ENCODE measurements around the gene SERPINE2. TPM values are rescaled to one million over a fixed set of nuclear protein-coding genes. Genes with fewer than 3 reads are reported as not detected.

Gene SERPINE2
- total RNA-seq, 1 experiment from 2014 or later: 3.8 TPM

DNA sequence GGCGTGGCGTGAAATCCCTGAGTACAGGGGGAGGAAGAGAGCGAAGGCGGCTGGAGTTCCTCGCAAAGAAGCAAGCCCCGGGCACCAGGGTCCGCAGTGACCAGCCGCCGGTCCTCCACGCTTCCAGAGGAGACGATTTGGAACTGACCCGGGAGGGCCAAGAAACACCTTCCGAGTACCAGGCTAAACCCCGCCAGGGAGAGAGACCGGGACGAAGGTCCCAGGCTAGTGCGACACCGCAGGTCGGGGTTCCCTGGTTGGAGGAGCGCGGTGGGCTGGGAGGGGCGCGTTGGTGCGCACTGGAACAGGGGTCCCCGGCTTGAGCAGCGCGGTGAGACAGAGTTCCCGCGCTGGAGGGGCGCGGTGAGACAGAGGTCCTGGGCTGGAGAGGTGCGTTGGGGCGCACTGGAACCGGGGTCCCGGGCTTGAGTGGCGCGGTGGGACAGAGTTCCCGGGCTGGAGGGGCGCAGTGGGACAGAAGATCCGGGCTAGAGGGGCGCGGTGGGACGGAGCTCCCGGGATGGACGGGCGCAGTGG, 94.9 kb downstream of the SERPINE2 start:
- Mint-ChIP-seq H3K4me3 (ENCODE audit: unreplicated experiment) (peak overlapping the region; percentile 97), H3K27me3 (ENCODE audit: insufficient read depth, unreplicated experiment) (no peaks in the 10 kb centered on the region), H3K36me3 (ENCODE audit: insufficient read depth, unreplicated experiment) (peaks cover 33% of the 10 kb centered on the region), H3K27ac (ENCODE audit: unreplicated experiment) (peak overlapping the region; percentile 94), H3K4me1 (ENCODE audit: low read depth, unreplicated experiment) (peaks cover 39% of the 10 kb centered on the region), H3K9me3 (ENCODE audit: unreplicated experiment) (no peaks in the 10 kb centered on the region)
- Histone ChIP-seq H3K9me3 (no peaks in the 10 kb centered on the region), H3K4me3 (ENCODE audit: low read depth, low read length) (peak overlapping the region; percentile 96), H3K4me1 (peaks cover 25% of the 10 kb centered on the region), H3K36me3 (ENCODE audit: control insufficient read depth, insufficient read depth, low read length) (no peaks in the 10 kb centered on the region), H3K27me3 (replicated peaks; ENCODE audit: control insufficient read depth, insufficient read depth, low read length) (no peaks in the 10 kb centered on the region)
- POLR2A ChIA-PET: no interaction called here
- intact Hi-C loops (cut with micrococcal nuclease; ENCODE audit: unreplicated experiment): no loop called here
- no TSS peak for BruUV-seq (replicated peaks)
- DNase-seq: peak; percentile 62 to 67
- TF ChIP-seq, protein P1, sequence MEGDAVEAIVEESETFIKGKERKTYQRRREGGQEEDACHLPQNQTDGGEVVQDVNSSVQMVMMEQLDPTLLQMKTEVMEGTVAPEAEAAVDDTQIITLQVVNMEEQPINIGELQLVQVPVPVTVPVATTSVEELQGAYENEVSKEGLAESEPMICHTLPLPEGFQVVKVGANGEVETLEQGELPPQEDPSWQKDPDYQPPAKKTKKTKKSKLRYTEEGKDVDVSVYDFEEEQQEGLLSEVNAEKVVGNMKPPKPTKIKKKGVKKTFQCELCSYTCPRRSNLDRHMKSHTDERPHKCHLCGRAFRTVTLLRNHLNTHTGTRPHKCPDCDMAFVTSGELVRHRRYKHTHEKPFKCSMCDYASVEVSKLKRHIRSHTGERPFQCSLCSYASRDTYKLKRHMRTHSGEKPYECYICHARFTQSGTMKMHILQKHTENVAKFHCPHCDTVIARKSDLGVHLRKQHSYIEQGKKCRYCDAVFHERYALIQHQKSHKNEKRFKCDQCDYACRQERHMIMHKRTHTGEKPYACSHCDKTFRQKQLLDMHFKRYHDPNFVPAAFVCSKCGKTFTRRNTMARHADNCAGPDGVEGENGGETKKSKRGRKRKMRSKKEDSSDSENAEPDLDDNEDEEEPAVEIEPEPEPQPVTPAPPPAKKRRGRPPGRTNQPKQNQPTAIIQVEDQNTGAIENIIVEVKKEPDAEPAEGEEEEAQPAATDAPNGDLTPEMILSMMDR (IDR thresholded peaks at IDR 0.05; ENCODE audit: insufficient read depth in 1 of 2, low read depth in 1 of 2, low read length in 1 of 2, severe bottlenecking in 1 of 2, unreplicated experiment in 1 of 2): no peak
- CTCF ChIA-PET: interaction anchor here (1.2 to 1.3 kb wide), 2 partner anchors 8 to 42 kb away, joined by 3 to 4 read pairs; no protein-coding TSS in a partner anchor

DNA sequence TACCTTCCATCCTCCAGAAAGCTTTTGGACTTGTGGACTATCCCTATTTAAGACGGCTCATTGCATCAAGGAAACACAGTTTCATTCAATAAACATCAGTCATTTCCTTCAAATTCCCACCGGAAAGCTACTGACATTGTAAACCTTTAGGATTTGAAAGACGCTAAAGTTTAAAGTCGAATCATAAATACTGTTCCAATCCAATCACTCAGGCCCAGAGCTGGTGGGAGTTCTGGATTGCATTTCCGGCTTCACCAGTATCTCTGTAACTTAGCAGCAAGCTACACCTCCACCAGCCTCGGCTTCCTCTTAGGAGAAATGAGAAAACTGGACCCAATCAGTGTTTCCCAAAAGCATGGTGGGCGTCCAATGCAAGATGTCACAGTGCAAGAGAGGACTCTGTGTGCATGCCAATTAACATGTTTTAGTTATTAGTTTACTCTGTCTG, 95.5 kb downstream of the SERPINE2 start:
- no peak for DNase-seq
- Mint-ChIP-seq H3K36me3 (ENCODE audit: insufficient read depth, unreplicated experiment) (peaks cover 33% of the 10 kb centered on the region), H3K9me3 (ENCODE audit: unreplicated experiment) (no peaks in the 10 kb centered on the region), H3K4me3 (ENCODE audit: unreplicated experiment) (peak overlapping the region; percentile 97), H3K4me1 (ENCODE audit: low read depth, unreplicated experiment) (peaks cover 36% of the 10 kb centered on the region), H3K27ac (ENCODE audit: unreplicated experiment) (peak overlapping the region; percentile 94), H3K27me3 (ENCODE audit: insufficient read depth, unreplicated experiment) (no peaks in the 10 kb centered on the region)
- ChIA-PET POLR2A (interaction anchor here (0.6 to 1.3 kb wide), 3 partner anchors 10 to 83 kb away, joined by 3 to 8 read pairs (median 6); no protein-coding TSS in a partner anchor), CTCF (interaction anchor here (0.9 to 1.2 kb wide), 2 partner anchors 13 to 41 kb away, joined by 3 to 7 read pairs; no protein-coding TSS in a partner anchor)
- H3K4me1 ChIP-seq: peaks cover 29% of the 10 kb centered on the region
- H3K36me3 ChIP-seq (ENCODE audit: control insufficient read depth, insufficient read depth, low read length): no peaks in the 10 kb centered on the region
- H3K9me3 ChIP-seq: no peaks in the 10 kb centered on the region
- TF ChIP-seq, protein P1 (IDR thresholded peaks at IDR 0.05; ENCODE audit: insufficient read depth in 1 of 2, low read depth in 1 of 2, low read length in 1 of 2, severe bottlenecking in 1 of 2, unreplicated experiment in 1 of 2): no peak
- H3K4me3 ChIP-seq (ENCODE audit: low read depth, low read length): peak overlapping the region; percentile 96
- BruUV-seq (replicated peaks): TSS peak; percentile 56
- intact Hi-C loops (cut with micrococcal nuclease; ENCODE audit: unreplicated experiment): no loop called here
- no peaks in the 10 kb centered on the region for H3K27me3 ChIP-seq (replicated peaks; ENCODE audit: control insufficient read depth, insufficient read depth, low read length)

DNA sequence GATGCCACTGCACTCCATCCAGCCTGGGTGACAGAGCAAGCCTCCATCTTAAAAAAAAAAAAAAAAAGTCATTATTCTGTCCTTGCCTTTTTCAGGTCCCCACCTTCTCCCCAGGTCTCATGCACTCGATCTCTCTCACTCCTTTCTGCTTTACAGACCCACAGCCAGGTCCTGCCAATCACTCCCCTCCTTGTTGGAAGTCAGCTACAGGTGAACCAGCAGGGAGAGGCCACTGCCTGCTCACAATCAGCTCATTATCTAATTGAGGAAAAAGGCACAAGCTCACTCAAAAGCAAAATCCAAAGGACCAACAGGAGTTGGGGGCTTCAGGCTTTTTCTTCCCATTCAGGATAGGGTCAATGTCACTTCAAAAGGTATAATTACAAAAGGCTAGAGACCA, 96.0 kb downstream of the SERPINE2 start:
- peak overlapping the region; percentile 96 for H3K4me3 ChIP-seq (ENCODE audit: low read depth, low read length)

More for the DNA sequence above, 96.0 kb downstream of the SERPINE2 start:
- Histone ChIP-seq H3K36me3 (ENCODE audit: control insufficient read depth, insufficient read depth, low read length) (no peaks in the 10 kb centered on the region), H3K9me3 (no peaks in the 10 kb centered on the region), H3K27me3 (replicated peaks; ENCODE audit: control insufficient read depth, insufficient read depth, low read length) (no peaks in the 10 kb centered on the region), H3K4me1 (peaks cover 33% of the 10 kb centered on the region)
- no TSS peak for BruUV-seq (replicated peaks)
- Mint-ChIP-seq H3K27ac (ENCODE audit: unreplicated experiment) (peak overlapping the region; percentile 94), H3K4me1 (ENCODE audit: low read depth, unreplicated experiment) (peaks cover 33% of the 10 kb centered on the region), H3K36me3 (ENCODE audit: insufficient read depth, unreplicated experiment) (peaks cover 33% of the 10 kb centered on the region), H3K9me3 (ENCODE audit: unreplicated experiment) (no peaks in the 10 kb centered on the region), H3K4me3 (ENCODE audit: unreplicated experiment) (peak overlapping the region; percentile 97), H3K27me3 (ENCODE audit: insufficient read depth, unreplicated experiment) (no peaks in the 10 kb centered on the region)
- TF ChIP-seq, protein P1 (IDR thresholded peaks at IDR 0.05; ENCODE audit: insufficient read depth in 1 of 2, low read depth in 1 of 2, low read length in 1 of 2, severe bottlenecking in 1 of 2, unreplicated experiment in 1 of 2): no peak
- DNase-seq: no peak
- ChIA-PET POLR2A (interaction anchor here (0.6 to 1.3 kb wide), 3 partner anchors 10 to 82 kb away, joined by 3 to 8 read pairs (median 6); no protein-coding TSS in a partner anchor), CTCF (interaction anchor here (0.9 to 1.2 kb wide), 2 partner anchors 13 to 41 kb away, joined by 3 to 7 read pairs; no protein-coding TSS in a partner anchor)
- intact Hi-C loops (cut with micrococcal nuclease; ENCODE audit: unreplicated experiment): no loop called here
